Measurements from ENCODE around the gene RFX2.
"Not testable (repeated sequence)": the region's sequence is repeated elsewhere in the genome, so short reads cannot be mapped to it uniquely, and the experiment has no call there.

The RFX2 gene

DNA sequence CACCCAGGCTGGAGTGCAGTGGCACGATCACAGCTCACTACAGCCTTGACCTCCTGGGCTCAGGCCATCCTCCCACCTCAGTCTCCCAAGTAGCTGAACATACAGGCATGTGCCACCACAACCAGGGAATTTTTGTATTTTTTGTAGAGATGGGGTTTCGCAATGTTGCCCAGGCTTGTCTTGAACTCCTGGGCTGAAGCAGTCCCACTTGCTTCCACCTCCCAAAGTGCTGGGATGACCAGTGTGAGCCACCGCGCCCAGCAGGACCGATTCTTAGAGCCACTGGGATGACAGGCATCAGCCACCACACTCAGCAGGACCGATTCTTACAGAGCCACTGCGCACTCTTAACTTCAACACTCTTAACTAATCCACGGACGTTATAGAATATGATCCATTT, 77.5 kb downstream of the RFX2 start:
- TF ChIP-seq, protein P1, sequence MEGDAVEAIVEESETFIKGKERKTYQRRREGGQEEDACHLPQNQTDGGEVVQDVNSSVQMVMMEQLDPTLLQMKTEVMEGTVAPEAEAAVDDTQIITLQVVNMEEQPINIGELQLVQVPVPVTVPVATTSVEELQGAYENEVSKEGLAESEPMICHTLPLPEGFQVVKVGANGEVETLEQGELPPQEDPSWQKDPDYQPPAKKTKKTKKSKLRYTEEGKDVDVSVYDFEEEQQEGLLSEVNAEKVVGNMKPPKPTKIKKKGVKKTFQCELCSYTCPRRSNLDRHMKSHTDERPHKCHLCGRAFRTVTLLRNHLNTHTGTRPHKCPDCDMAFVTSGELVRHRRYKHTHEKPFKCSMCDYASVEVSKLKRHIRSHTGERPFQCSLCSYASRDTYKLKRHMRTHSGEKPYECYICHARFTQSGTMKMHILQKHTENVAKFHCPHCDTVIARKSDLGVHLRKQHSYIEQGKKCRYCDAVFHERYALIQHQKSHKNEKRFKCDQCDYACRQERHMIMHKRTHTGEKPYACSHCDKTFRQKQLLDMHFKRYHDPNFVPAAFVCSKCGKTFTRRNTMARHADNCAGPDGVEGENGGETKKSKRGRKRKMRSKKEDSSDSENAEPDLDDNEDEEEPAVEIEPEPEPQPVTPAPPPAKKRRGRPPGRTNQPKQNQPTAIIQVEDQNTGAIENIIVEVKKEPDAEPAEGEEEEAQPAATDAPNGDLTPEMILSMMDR (IDR thresholded peaks at IDR 0.05; ENCODE audit: low read depth, low read length, missing control alignments) = no peak
- Histone ChIP-seq H3K4me3 (ENCODE audit: low read depth, low read length) (no peak overlapping the region), H3K36me3 (replicated peaks) (no peaks in the 10 kb centered on the region), H3K27ac (no peak overlapping the region), H3K27me3 (replicated peaks) (no peaks in the 10 kb centered on the region)
- no peak for DNase-seq
- in situ Hi-C loops (cut with HindIII; ENCODE audit: low pct_ligation_motif_present, low sequenced_read_pairs) = loop anchor here (25.0 kb wide), 1 partner anchor 254 kb away; the partner anchor contains the start of gene MLLT1

DNA sequence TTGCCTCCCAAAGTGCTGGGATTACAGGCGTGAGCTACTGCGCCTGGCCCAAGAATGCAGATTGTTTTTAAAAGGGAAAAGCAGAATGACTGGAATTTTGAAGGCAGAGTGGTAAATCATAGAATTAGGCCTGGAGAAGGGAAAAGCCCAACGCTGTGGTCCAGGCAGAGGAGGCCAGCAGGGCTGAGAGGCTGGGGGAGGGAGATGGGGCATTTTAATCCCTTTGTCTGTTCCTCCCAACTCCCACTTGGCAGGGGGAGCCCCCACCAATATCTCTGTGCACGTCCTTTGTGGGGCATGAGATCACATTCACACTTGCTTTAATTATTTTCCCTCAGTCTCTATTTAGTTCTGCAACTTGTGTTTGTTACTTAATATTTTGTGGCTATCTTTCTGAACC, 77.9 kb downstream of the RFX2 start:
- Histone ChIP-seq H3K4me3 (ENCODE audit: low read depth, low read length) (no peak overlapping the region), H3K36me3 (replicated peaks) (no peaks in the 10 kb centered on the region), H3K27ac (no peak overlapping the region), H3K27me3 (replicated peaks) (no peaks in the 10 kb centered on the region)
- TF ChIP-seq, protein P1 (IDR thresholded peaks at IDR 0.05; ENCODE audit: low read depth, low read length, missing control alignments) = no peak
- in situ Hi-C loops (cut with HindIII; ENCODE audit: low pct_ligation_motif_present, low sequenced_read_pairs) = loop anchor here (25.0 kb wide), 1 partner anchor 255 kb away; the partner anchor contains the start of gene MLLT1
- no peak for DNase-seq

DNA sequence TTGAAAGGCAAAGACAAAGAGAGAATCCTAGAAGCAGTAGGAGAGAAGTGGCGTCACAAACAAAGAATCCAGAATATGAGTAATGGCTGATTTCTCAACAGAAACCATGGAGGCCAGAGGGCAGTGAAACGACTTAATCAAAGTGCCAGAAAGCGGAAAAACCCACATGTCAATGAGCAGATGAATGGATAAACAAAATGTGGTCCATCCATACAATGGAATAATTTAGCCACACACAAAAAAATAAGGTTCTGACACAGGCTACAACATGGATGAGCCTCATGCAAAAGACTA, 80.1 kb downstream of the RFX2 start:
- DNase-seq = peak; percentile 77
- Histone ChIP-seq H3K27me3 (replicated peaks) (no peaks in the 10 kb centered on the region), H3K4me3 (ENCODE audit: low read depth, low read length) (no peak overlapping the region), H3K27ac (peak overlapping the region; percentile 40), H3K36me3 (replicated peaks) (no peaks in the 10 kb centered on the region)
- in situ Hi-C loops (cut with HindIII; ENCODE audit: low pct_ligation_motif_present, low sequenced_read_pairs) = loop anchor here (25.0 kb wide), 1 partner anchor 257 kb away; the partner anchor contains the start of gene MLLT1
- TF ChIP-seq, protein P1 (IDR thresholded peaks at IDR 0.05; ENCODE audit: low read depth, low read length, missing control alignments) = no peak

DNA sequence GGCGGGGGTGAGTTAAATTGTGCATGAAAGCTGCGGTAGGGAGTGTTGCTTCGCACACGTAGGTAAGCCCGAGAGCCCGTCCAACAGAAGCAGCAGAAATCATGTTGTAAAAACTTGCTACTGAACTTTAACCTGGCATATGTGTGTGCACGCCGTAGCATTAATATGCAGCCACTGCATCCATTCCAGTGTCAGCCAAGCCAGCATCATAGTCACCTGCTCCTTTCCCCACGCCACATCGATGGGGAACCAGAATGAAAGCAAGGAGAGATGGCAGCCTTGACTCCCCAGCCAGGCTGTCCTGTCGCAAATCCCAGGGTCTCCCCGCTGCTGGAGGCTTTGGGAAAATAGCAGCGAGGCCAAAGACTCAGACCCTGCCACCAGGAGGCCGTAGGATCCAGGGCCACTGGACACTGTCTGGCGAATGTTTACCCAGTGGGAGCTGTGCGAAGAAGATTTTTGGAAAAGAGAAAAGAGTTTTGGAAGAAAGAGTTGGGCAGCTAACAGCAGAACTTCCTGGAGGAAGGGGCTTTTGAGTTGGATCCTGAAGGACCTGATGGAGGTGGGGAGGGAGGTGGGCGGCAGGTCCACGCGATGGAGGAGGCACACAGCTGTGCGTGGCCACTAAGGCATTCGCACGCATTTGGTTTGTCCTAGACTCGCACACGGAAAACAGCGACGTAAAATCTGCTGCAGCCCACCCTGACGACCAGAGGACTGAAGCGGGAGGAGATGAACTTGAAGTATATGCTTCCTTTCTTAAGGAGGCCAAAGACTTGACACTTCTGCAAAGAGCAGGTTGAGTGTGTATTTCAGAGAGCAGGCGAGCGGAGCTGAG, 83.7 kb downstream of the RFX2 start:
- DNase-seq = no peak
- Histone ChIP-seq H3K27me3 (replicated peaks) (no peaks in the 10 kb centered on the region), H3K27ac (no peak overlapping the region), H3K4me3 (ENCODE audit: low read depth, low read length) (no peak overlapping the region), H3K36me3 (replicated peaks) (no peaks in the 10 kb centered on the region)
- in situ Hi-C loops (cut with HindIII; ENCODE audit: low pct_ligation_motif_present, low sequenced_read_pairs) = loop anchor here (25.0 kb wide), 1 partner anchor 261 kb away; the partner anchor contains the start of gene MLLT1
- TF ChIP-seq, protein P1 (IDR thresholded peaks at IDR 0.05; ENCODE audit: low read depth, low read length, missing control alignments) = no peak

DNA sequence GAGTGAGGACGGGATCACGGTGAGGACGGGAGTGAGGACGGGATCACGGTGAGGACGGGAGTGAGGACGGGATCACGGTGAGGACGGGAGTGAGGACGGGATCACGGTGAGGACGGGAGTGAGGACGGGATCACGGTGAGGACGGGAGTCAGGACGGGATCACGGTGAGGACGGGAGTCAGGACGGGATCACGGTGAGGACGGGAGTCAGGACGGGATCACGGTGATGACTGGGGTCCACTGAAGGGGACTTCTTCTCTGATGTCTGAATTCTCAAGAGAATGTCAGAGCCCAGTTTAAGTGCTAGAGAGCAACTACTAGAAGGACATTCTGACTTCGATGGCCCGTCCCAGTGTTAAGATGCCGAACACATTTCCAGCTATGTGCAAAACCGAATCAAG, 85.5 kb downstream of the RFX2 start:
- not testable (repeated sequence) for H3K36me3 ChIP-seq (replicated peaks); H3K4me3 ChIP-seq (ENCODE audit: low read depth, low read length); H3K27me3 ChIP-seq (replicated peaks); H3K27ac ChIP-seq; DNase-seq
- in situ Hi-C loops (cut with HindIII; ENCODE audit: low pct_ligation_motif_present, low sequenced_read_pairs) = loop anchor here (25.0 kb wide), 1 partner anchor 263 kb away; the partner anchor contains the start of gene MLLT1

DNA sequence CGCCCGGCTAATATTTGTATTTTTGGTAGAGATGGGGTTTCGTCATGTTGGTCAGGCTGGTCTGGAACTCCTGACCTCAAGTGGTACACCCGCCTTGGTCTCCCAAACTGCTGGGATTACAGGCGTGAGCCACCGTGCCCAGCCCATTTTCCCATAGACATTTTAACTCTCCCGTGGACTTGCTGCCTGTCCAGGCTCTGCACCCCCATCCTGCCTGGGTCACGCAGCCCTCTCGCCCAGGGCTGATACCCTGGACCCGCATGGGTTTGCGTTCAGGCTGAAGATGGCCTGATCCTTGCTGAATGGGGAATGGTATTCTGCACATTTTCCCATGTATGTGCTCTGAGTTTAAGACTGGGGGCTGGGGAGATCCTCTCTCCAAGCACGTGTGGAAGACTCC, 86.4 kb downstream of the RFX2 start:
- no peaks in the 10 kb centered on the region for H3K27me3 ChIP-seq (replicated peaks)
- no peak overlapping the region for H3K4me3 ChIP-seq (ENCODE audit: low read depth, low read length)
- TF ChIP-seq, protein P1 (IDR thresholded peaks at IDR 0.05; ENCODE audit: low read depth, low read length, missing control alignments) = no peak
- no peaks in the 10 kb centered on the region for H3K36me3 ChIP-seq (replicated peaks)
- no peak overlapping the region for H3K27ac ChIP-seq
- in situ Hi-C loops (cut with HindIII; ENCODE audit: low pct_ligation_motif_present, low sequenced_read_pairs) = no loop called here
- DNase-seq = no peak
